K562 (cell line): ENCODE measurements around the gene CEMIP. TPM values are rescaled to one million over a fixed set of nuclear protein-coding genes. Genes with fewer than 3 reads are reported as not detected.

ENCODE experiments used
- ATAC-seq: fragments of 200-7000 bp; cut with Tn5 transposase; 3 replicates; pipeline ENCODE4 v1.9.1; 2020; ENCODE audit warnings: moderate library complexity
- BruUV-seq: library from RNA; stranded (reverse); fragments of 400-500 nt; replicated peaks from 2 replicates; lab custom pipeline; 2021; lab: Mats Ljungman, UMichigan
- CTCF ChIA-PET: fragments of 300-600 bp; formaldehyde crosslinking; extraction: SDS; loops from one replicate; lab custom pipeline; 2021; ENCODE audit warnings: low intra/inter-chr PET ratio; lab: Yijun Ruan, JAX
- POLR2A ChIA-PET: fragments of 300-600, 350-650 bp; sonication (Branson Sonifier 250); formaldehyde crosslinking; extraction: SDS; loops from one replicate; lab custom pipeline; 2021; ENCODE audit warnings: antibody characterized with exemption, inconsistent platforms; lab: Yijun Ruan, JAX
- DNase-seq, 4 experiments: peaks; one replicate each; pipeline versions ENCODE4 v3.0.0 to v3.0.0-alpha.2; 2011 to 2018; ENCODE audit warnings: low spot score in 3 of 4, mixed read lengths in 3 of 4; ENCODE audit errors: extremely low read depth in 1 of 4
- FAIRE-seq: peaks from 2 replicates; lab custom pipeline; 2011; peaks lifted over from hg19 to GRCh38; lab: Jason Lieb, UNC
- H2AFZ ChIP-seq: 2 replicates; pipeline ENCODE4 v1.6.0; 2011; ENCODE audit warnings: low read depth, low read length, control low read depth, inconsistent platforms
- H3K27ac ChIP-seq: fragments of 200-600 bp; 3 replicates; pipeline ENCODE4 v1.8.0; 2011; ENCODE audit warnings: low read depth, mild to moderate bottlenecking, control low read depth, inconsistent platforms, low read length, moderate library complexity, mixed read lengths; ENCODE audit errors: extremely low read depth
- H3K27me3 ChIP-seq, 2 experiments: fragments of 300-600 bp in 1 of 2; 2 replicates in 1 of 2; 3 replicates in 1 of 2; pipeline versions ENCODE4 v1.6.0 to v1.8.0; 2011; ENCODE audit warnings: inconsistent platforms in 2 of 2, low read length in 2 of 2, mild to moderate bottlenecking in 1 of 2, mixed read lengths in 1 of 2, moderate library complexity in 1 of 2; ENCODE audit not compliant: control insufficient read depth in 2 of 2, insufficient read depth in 2 of 2
- H3K36me3 ChIP-seq: fragments of 300-600 bp; 3 replicates; pipeline ENCODE4 v1.8.0; 2011; ENCODE audit warnings: mild to moderate bottlenecking, low read length, inconsistent platforms; ENCODE audit not compliant: control insufficient read depth, insufficient read depth
- H3K4me1 ChIP-seq, 2 experiments: fragments of 200-600 bp in 1 of 2; replicated peaks in 1 of 2; 2 replicates in 1 of 2; 3 replicates in 1 of 2; pipeline versions ENCODE4 v1.5.1 to v1.8.0; 2011; ENCODE audit warnings: inconsistent platforms in 2 of 2, low read length in 2 of 2, mild to moderate bottlenecking in 1 of 2, mixed read lengths in 1 of 2, moderate library complexity in 1 of 2; ENCODE audit not compliant: control insufficient read depth in 2 of 2, insufficient read depth in 2 of 2
- H3K4me2 ChIP-seq: 2 replicates; pipeline ENCODE4 v1.6.1; 2011; ENCODE audit warnings: low read length, control low read depth, inconsistent platforms, mixed read lengths; ENCODE audit not compliant: insufficient read depth
- H3K4me3 ChIP-seq: fragments of 200-600 bp; sonication (generic), shearing (Covaris generic); 2 replicates; pipeline ENCODE4 v1.5.1; 2016; ENCODE audit warnings: control low read depth, inconsistent platforms
- H3K79me2 ChIP-seq: fragments of 200-600 bp; 3 replicates; pipeline ENCODE4 v1.8.0; 2011; ENCODE audit warnings: low read length, inconsistent platforms; ENCODE audit not compliant: control insufficient read depth, insufficient read depth
- H3K9ac ChIP-seq, 2 experiments: 2 replicates each; pipeline versions ENCODE4 v1.6.0 to v1.6.1; 2011; ENCODE audit warnings: low read depth in 2 of 2, low read length in 2 of 2, control low read depth in 1 of 2, inconsistent platforms in 1 of 2, mild to moderate bottlenecking in 1 of 2, mixed read lengths in 1 of 2; ENCODE audit not compliant: insufficient read depth in 1 of 2
- H3K9me1 ChIP-seq: one replicate; pipeline ENCODE4 v1.6.0; 2011; ENCODE audit warnings: inconsistent platforms, mild to moderate bottlenecking, low read length, moderate library complexity; ENCODE audit not compliant: control insufficient read depth, insufficient read depth
- H3K9me3 ChIP-seq: replicated peaks from 2 replicates; pipeline ENCODE4 v1.5.1; 2011; ENCODE audit warnings: low read depth, low read length, inconsistent platforms; ENCODE audit not compliant: control insufficient read depth, insufficient read depth
- H4K20me1 ChIP-seq: replicated peaks from 2 replicates; pipeline ENCODE4 v1.6.1; 2011; ENCODE audit warnings: low read length, inconsistent platforms, mixed read lengths; ENCODE audit not compliant: control insufficient read depth, insufficient read depth
- DIDO1 ChIP-seq: fragments of 450-650 bp; IDR thresholded peaks from 2 replicates; pipeline ENCODE4 v1.6.1; 2016; ENCODE audit warnings: low read depth, missing biosample characterization, missing genetic modification characterization
- ELF2 ChIP-seq: fragments of 250-450 bp; sonication (Bioruptor Pico); IDR thresholded peaks from 2 replicates; pipeline ENCODE4 v1.5.0; 2021; ENCODE audit warnings: mild to moderate bottlenecking
- FOXO4 ChIP-seq: fragments of 450-650 bp; formaldehyde crosslinking; IDR thresholded peaks from 2 replicates; pipeline ENCODE4 v1.4.0; 2020; ENCODE audit warnings: mild to moderate bottlenecking, moderate library complexity
- HOXB6 ChIP-seq: fragments of 250-450 bp; sonication (Bioruptor Pico); IDR thresholded peaks from 2 replicates; pipeline ENCODE4 v1.5.1; 2022; ENCODE audit warnings: mild to moderate bottlenecking, borderline replicate concordance
- ILF3 ChIP-seq: fragments of 450-650 bp; IDR thresholded peaks from 2 replicates; pipeline ENCODE4 v1.6.1; 2018; ENCODE audit warnings: antibody characterized with exemption, mild to moderate bottlenecking, moderate library complexity, borderline replicate concordance
- LARP7 ChIP-seq: fragments of 450-650 bp; IDR thresholded peaks from 2 replicates; pipeline ENCODE4 v1.6.1; 2016
- NEUROD1 ChIP-seq: fragments of 150-350 bp; IDR thresholded peaks from 2 replicates; pipeline ENCODE4 v1.6.1; 2014; ENCODE audit warnings: borderline replicate concordance, low read length, low read depth; ENCODE audit not compliant: partially characterized antibody
- NFXL1 ChIP-seq: fragments of 450-650 bp; formaldehyde crosslinking; IDR thresholded peaks from 2 replicates; pipeline ENCODE4 v1.4.0; 2021; ENCODE audit warnings: mild to moderate bottlenecking
- NR2C2 ChIP-seq, 2 experiments: fragments of 200-800 bp in 1 of 2; sonication (Bioruptor generic) in 1 of 2; sonication (generic) in 1 of 2; formaldehyde crosslinking in 1 of 2; IDR thresholded peaks; 2 replicates each; pipeline versions ENCODE4 v1.6.1 to v1.8.0; 2016 to 2022; ENCODE audit warnings: mild to moderate bottlenecking in 1 of 2, missing compliant biosample characterization in 1 of 2, missing genetic modification characterization in 1 of 2, missing genetic modification reagents in 1 of 2
- RAD21 ChIP-seq, 2 experiments: fragments of 250-450 bp in 1 of 2; fragments of 450-650 bp in 1 of 2; sonication (Bioruptor Pico) in 1 of 2; formaldehyde crosslinking in 1 of 2; IDR thresholded peaks in 1 of 2; conservative IDR thresholded peaks in 1 of 2; 2 replicates each; pipeline versions ENCODE4 v1.4.0 to v1.8.0; 2020 to 2022; ENCODE audit warnings: mild to moderate bottlenecking in 2 of 2, moderate library complexity in 1 of 2
- SMARCE1 ChIP-seq: fragments of 450-650 bp; IDR thresholded peaks from 2 replicates; pipeline ENCODE4 v1.7.1; 2016; ENCODE audit warnings: mild to moderate bottlenecking
- TCF7 ChIP-seq: sonication (generic); IDR thresholded peaks from 2 replicates; pipeline ENCODE4 v1.6.1; 2016; ENCODE audit warnings: antibody characterized with exemption, borderline replicate concordance
- WHSC1 ChIP-seq: IDR thresholded peaks from one replicate; pipeline ENCODE4 v1.6.1; 2012; ENCODE audit warnings: low read length, control low read depth, inconsistent platforms
- WGBS: fragments of 100-300 bp; shearing (Covaris generic); methylation state at CpG from one replicate; pipeline ENCODE4 v1.1.6; 2016; ENCODE audit warnings: low coverage, mixed read lengths; ENCODE audit not compliant: insufficient coverage; ENCODE audit errors: missing lambda C conversion rate; 5-methylcytosine and 5-hydroxymethylcytosine counted together
- in situ Hi-C: fragments of 300-500 bp; cut with MboI; formaldehyde crosslinking; loops from 4 replicates; pipeline ENCODE4 v1.15.0; 2018; ENCODE audit warnings: inconsistent platforms, mixed read lengths
- intact Hi-C: fragments of 100-400 bp; cut with micrococcal nuclease; formaldehyde crosslinking; loops from 2 replicates; pipeline ENCODE4 v1.14.2; 2022
- polyA plus RNA-seq, 8 experiments: library from polyadenylated mRNA; depleted of rRNA in 4 of 8; stranded (reverse) in 5 of 8; unstranded in 3 of 8; fragments of >200 nt; fragmentation: Nextera tagmentation in 2 of 8; fragmentation: Illumina TruSeq in 1 of 8; extraction: Ambion mirVana in 2 of 8; extraction: Trizol in 1 of 8; gene quantifications; 2 replicates each; pipeline versions ENCODE4 v1.2.1 to v1.2.3, GENCODE V29; 2011 to 2014; ENCODE audit warnings: inconsistent platforms in 1 of 8, missing spikeins in 1 of 8
- total RNA-seq, 7 experiments: library from RNA; depleted of rRNA in 6 of 7; stranded (reverse); fragments of >200 nt in 6 of 7; fragmentation: Illumina TruSeq in 2 of 7; extraction: Trizol in 2 of 7; gene quantifications; 2 replicates each; pipeline versions ENCODE4 v1.2.1 to v1.2.3, GENCODE V29; 2011 to 2021; ENCODE audit warnings: low replicate concordance in 1 of 7
- TF ChIP-seq, protein P1 (sequence below), 2 experiments: fragments of 450-650 bp; formaldehyde crosslinking in 1 of 2; IDR thresholded peaks; 2 replicates each; pipeline versions ENCODE4 v1.4.0 to v1.6.1; 2014 to 2020; ENCODE audit warnings: mild to moderate bottlenecking in 2 of 2, borderline replicate concordance in 1 of 2, low read depth in 1 of 2

Gene CEMIP
- total and polyA plus RNA-seq, 9 of the 15 experiments (the other 6 are each of a cell fraction or from before 2014, with no cell fraction given) = 0.33 TPM; not detected in 8

- 0% methylated on average over 10 of the region's 10 CpGs for WGBS
- Histone ChIP-seq H3K9me3 (peaks cover 1% of the 10 kb centered on the region; the same call in 1 of the 2 replicates), H3K4me3 (no peak overlapping the region), H3K36me3 (no peaks in the 10 kb centered on the region), H3K9ac (no peak overlapping the region), H3K27me3 (peaks cover 3 to 10% of the 10 kb centered on the region in 2 experiments; a peak in 3 of 5 replicates), H3K4me2 (no peak overlapping the region), H3K27ac (no peak overlapping the region), H3K9me1 (no peaks in the 10 kb centered on the region), H2AFZ (no peak overlapping the region), H3K79me2 (no peaks in the 10 kb centered on the region), H3K4me1 (no peaks in the 10 kb centered on the region), H4K20me1 (no peaks in the 10 kb centered on the region)
- BruUV-seq = no TSS peak
- no peak for DNase-seq
- ChIA-PET CTCF (no interaction called here), POLR2A (no interaction called here)
- intact Hi-C loops = no loop called here
- FAIRE-seq = no peak
- in situ Hi-C loops = no loop called here
- ATAC-seq = no peak
- TF ChIP-seq WHSC1 (no peak), NEUROD1 (no peak), SMARCE1 (no peak), ELF2 (CRISPR knock-in tag) (no peak), DIDO1 (tag) (no peak), FOXO4 (CRISPR knock-in tag) (no peak), LARP7 (no peak), TCF7 (no peak), NFXL1 (CRISPR knock-in tag) (no peak), NR2C2 (CRISPR knock-in tag; IDR thresholded peaks at IDR 0.05) (no peak), NR2C2 (tag; IDR thresholded peaks at IDR 0.05) (no peak), ILF3 (no peak), RAD21 (CRISPR knock-in tag; conservative IDR thresholded peaks at IDR 0.05 in 1 of 2, IDR thresholded peaks at IDR 0.05 in 1 of 2) (no peak), HOXB6 (no peak)
- TF ChIP-seq, protein P1, sequence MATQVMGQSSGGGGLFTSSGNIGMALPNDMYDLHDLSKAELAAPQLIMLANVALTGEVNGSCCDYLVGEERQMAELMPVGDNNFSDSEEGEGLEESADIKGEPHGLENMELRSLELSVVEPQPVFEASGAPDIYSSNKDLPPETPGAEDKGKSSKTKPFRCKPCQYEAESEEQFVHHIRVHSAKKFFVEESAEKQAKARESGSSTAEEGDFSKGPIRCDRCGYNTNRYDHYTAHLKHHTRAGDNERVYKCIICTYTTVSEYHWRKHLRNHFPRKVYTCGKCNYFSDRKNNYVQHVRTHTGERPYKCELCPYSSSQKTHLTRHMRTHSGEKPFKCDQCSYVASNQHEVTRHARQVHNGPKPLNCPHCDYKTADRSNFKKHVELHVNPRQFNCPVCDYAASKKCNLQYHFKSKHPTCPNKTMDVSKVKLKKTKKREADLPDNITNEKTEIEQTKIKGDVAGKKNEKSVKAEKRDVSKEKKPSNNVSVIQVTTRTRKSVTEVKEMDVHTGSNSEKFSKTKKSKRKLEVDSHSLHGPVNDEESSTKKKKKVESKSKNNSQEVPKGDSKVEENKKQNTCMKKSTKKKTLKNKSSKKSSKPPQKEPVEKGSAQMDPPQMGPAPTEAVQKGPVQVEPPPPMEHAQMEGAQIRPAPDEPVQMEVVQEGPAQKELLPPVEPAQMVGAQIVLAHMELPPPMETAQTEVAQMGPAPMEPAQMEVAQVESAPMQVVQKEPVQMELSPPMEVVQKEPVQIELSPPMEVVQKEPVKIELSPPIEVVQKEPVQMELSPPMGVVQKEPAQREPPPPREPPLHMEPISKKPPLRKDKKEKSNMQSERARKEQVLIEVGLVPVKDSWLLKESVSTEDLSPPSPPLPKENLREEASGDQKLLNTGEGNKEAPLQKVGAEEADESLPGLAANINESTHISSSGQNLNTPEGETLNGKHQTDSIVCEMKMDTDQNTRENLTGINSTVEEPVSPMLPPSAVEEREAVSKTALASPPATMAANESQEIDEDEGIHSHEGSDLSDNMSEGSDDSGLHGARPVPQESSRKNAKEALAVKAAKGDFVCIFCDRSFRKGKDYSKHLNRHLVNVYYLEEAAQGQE (IDR thresholded peaks at IDR 0.05; ENCODE audit: borderline replicate concordance) = no peak
- TF ChIP-seq, protein P1 (CRISPR knock-in tag; IDR thresholded peaks at IDR 0.05; ENCODE audit: low read depth) = no peak
These were observed 25.9 kb downstream of the CEMIP start for GRCh38 chr15:80804970-80805495.
